Loucy (cell line): ENCODE measurements around the gene CSF3R.

Experiments
- H2AFZ ChIP-seq: fragments of 200-600 bp; sonication (generic); 2 replicates; pipeline ENCODE4 v1.6.0; 2016; ENCODE audit warnings: antibody characterized with exemption, mild to moderate bottlenecking, low read length, moderate library complexity
- H3F3A ChIP-seq: fragments of 200-600 bp; 2 replicates; pipeline ENCODE4 v1.6.0; 2016; ENCODE audit warnings: antibody characterized with exemption, low read depth, mild to moderate bottlenecking
- H3K27me3 ChIP-seq: fragments of 200-600 bp; sonication (generic); 2 replicates; pipeline ENCODE4 v1.6.1; 2014; ENCODE audit warnings: low read length, mild to moderate bottlenecking; ENCODE audit not compliant: insufficient read depth, poor library complexity, severe bottlenecking
- H3K36me3 ChIP-seq: fragments of 200-600 bp; sonication (generic); 2 replicates; pipeline ENCODE4 v1.6.1; 2016; ENCODE audit warnings: low read length; ENCODE audit not compliant: insufficient read depth
- H3K4me1 ChIP-seq: fragments of 200-600 bp; sonication (generic); 2 replicates; pipeline ENCODE4 v1.5.1; 2014; ENCODE audit warnings: low read length, mild to moderate bottlenecking; ENCODE audit not compliant: insufficient read depth, poor library complexity, severe bottlenecking
- H3K4me2 ChIP-seq: fragments of 200-600 bp; sonication (generic); 2 replicates; pipeline ENCODE4 v1.6.0; 2014; ENCODE audit warnings: antibody characterized with exemption, low read length, low read depth, mild to moderate bottlenecking; ENCODE audit not compliant: poor library complexity, severe bottlenecking
- H3K4me3 ChIP-seq: fragments of 200-600 bp; sonication (generic); 2 replicates; pipeline ENCODE4 v1.5.1; 2014; ENCODE audit warnings: low read length, mild to moderate bottlenecking, mixed read lengths; ENCODE audit not compliant: poor library complexity, severe bottlenecking
- H3K79me2 ChIP-seq: fragments of 200-600 bp; sonication (generic); 2 replicates; pipeline ENCODE4 v1.6.1; 2014; ENCODE audit warnings: low read length; ENCODE audit not compliant: insufficient read depth
- H3K9ac ChIP-seq: fragments of 200-600 bp; sonication (generic); 2 replicates; pipeline ENCODE4 v1.6.0; 2014; ENCODE audit warnings: mild to moderate bottlenecking, low read depth, low read length, moderate library complexity; ENCODE audit not compliant: poor library complexity, severe bottlenecking
- H3K9me2 ChIP-seq: fragments of 200-600 bp; sonication (generic); replicated peaks from 2 replicates; pipeline ENCODE4 v1.6.1; 2016; ENCODE audit warnings: low read depth, low read length, mixed read lengths
- H3K9me3 ChIP-seq: fragments of 200-600 bp; sonication (generic); 2 replicates; pipeline ENCODE4 v1.6.1; 2014; ENCODE audit warnings: mild to moderate bottlenecking, antibody characterized with exemption, low read length, low read depth; ENCODE audit not compliant: insufficient read depth
- H4K20me1 ChIP-seq: fragments of 200-600 bp; sonication (generic); 2 replicates; pipeline ENCODE4 v1.6.0; 2014; ENCODE audit warnings: antibody characterized with exemption, low read length, mild to moderate bottlenecking; ENCODE audit not compliant: insufficient read depth, poor library complexity, severe bottlenecking
- CTCF ChIP-seq: fragments of 200-600 bp; sonication (generic); conservative IDR thresholded peaks from 2 replicates; pipeline ENCODE4 v1.5.1; 2014; ENCODE audit warnings: mild to moderate bottlenecking, antibody characterized with exemption, low read length
- EZH2phosphoT487 ChIP-seq: fragments of 200-600 bp; IDR thresholded peaks from 2 replicates; pipeline ENCODE4 v1.6.1; 2018; ENCODE audit warnings: antibody characterized with exemption, mild to moderate bottlenecking, moderate library complexity, borderline replicate concordance

Gene CSF3R

GRCh38 chr1:36481771-36482723 lies 666 bp downstream of the CSF3R start:
- H2AFZ ChIP-seq: no peak overlapping the region

GRCh38 chr1:36481091-36481490 lies 1.6 kb downstream of the CSF3R start:
- Histone ChIP-seq H3K4me1 (no peaks in the 10 kb centered on the region), H3K4me2 (no peak overlapping the region), H2AFZ (no peak overlapping the region), H3K79me2 (no peaks in the 10 kb centered on the region), H3K36me3 (no peaks in the 10 kb centered on the region), H3F3A (no peaks in the 10 kb centered on the region), H3K9me2 (no peaks in the 10 kb centered on the region), H3K27me3 (no peaks in the 10 kb centered on the region), H4K20me1 (no peaks in the 10 kb centered on the region), H3K9me3 (no peaks in the 10 kb centered on the region), H3K9ac (no peak overlapping the region), H3K4me3 (no peak overlapping the region)
- no peak for TF ChIP-seq CTCF
- no peak for TF ChIP-seq EZH2phosphoT487

More at GRCh38 chr1:36481771-36482723, 666 bp downstream of the CSF3R start:
- H3K4me2 ChIP-seq: no peak overlapping the region
- TF ChIP-seq CTCF (no peak), EZH2phosphoT487 (no peak)
- no peaks in the 10 kb centered on the region for H3K9me2 ChIP-seq
- H3K4me1 ChIP-seq: no peaks in the 10 kb centered on the region
- H3F3A ChIP-seq: no peaks in the 10 kb centered on the region
- H4K20me1 ChIP-seq: no peaks in the 10 kb centered on the region
- no peaks in the 10 kb centered on the region for H3K27me3 ChIP-seq
- H3K36me3 ChIP-seq: no peaks in the 10 kb centered on the region
- H3K4me3 ChIP-seq: no peak overlapping the region
- H3K9ac ChIP-seq: no peak overlapping the region
- no peaks in the 10 kb centered on the region for H3K9me3 ChIP-seq
- H3K79me2 ChIP-seq: no peaks in the 10 kb centered on the region

- Histone ChIP-seq H3K79me2 (no peaks in the 10 kb centered on the region), H3K9ac (no peak overlapping the region), H4K20me1 (no peaks in the 10 kb centered on the region), H3K4me1 (no peaks in the 10 kb centered on the region), H3K27me3 (no peaks in the 10 kb centered on the region), H3K9me3 (no peaks in the 10 kb centered on the region), H3K4me2 (no peak overlapping the region), H3K9me2 (no peaks in the 10 kb centered on the region), H3K36me3 (no peaks in the 10 kb centered on the region), H3F3A (no peaks in the 10 kb centered on the region), H3K4me3 (no peak overlapping the region), H2AFZ (no peak overlapping the region)
- no peak for TF ChIP-seq CTCF
- no peak for TF ChIP-seq EZH2phosphoT487
Measured at GRCh38 chr1:36480161-36480560, 2.6 kb downstream of the CSF3R start.
